Neural cell (in vitro differentiated cells): ENCODE results near the gene CPAMD8. TPM values are rescaled to one million over a fixed set of nuclear protein-coding genes. Genes with fewer than 3 reads are reported as not detected.

Experiments
- H2AFZ ChIP-seq: fragments of 200-600, 300-800 bp; sonication (generic), shearing (Covaris generic); 2 replicates; pipeline ENCODE4 v1.6.0; 2014; ENCODE audit warnings: low read depth, mild to moderate bottlenecking, antibody characterized with exemption, low read length, moderate library complexity
- H3F3A ChIP-seq: fragments of 200-600 bp; shearing (Covaris generic); 2 replicates; pipeline ENCODE4 v1.6.1; 2016; ENCODE audit warnings: mild to moderate bottlenecking, moderate library complexity, mixed read lengths, antibody characterized with exemption, low read length; ENCODE audit not compliant: insufficient read depth, poor library complexity, severe bottlenecking
- H3K27ac ChIP-seq: fragments of 200-600, 300-800 bp; sonication (generic), shearing (Covaris generic); 2 replicates; pipeline ENCODE4 v1.5.1; 2014; ENCODE audit warnings: mild to moderate bottlenecking, low read length, moderate library complexity
- H3K27me3 ChIP-seq: fragments of 300-800, 200-600 bp; sonication (generic), shearing (Covaris generic); 2 replicates; pipeline ENCODE4 v1.6.0; 2014; ENCODE audit warnings: mild to moderate bottlenecking, low read depth, low read length, moderate library complexity; ENCODE audit not compliant: insufficient read depth
- H3K36me3 ChIP-seq: fragments of 300-800, 200-600 bp; sonication (generic), shearing (Covaris generic); 2 replicates; pipeline ENCODE4 v1.5.1; 2014; ENCODE audit warnings: mild to moderate bottlenecking, antibody characterized with exemption, low read length, moderate library complexity; ENCODE audit not compliant: insufficient read depth
- H3K4me2 ChIP-seq: fragments of 300-800, 200-600 bp; sonication (generic), shearing (Covaris generic); 2 replicates; pipeline ENCODE4 v1.6.0; 2014; ENCODE audit warnings: mild to moderate bottlenecking, low read length
- H3K4me3 ChIP-seq: fragments of 300-800, 200-600 bp; sonication (generic), shearing (Covaris generic); 2 replicates; pipeline ENCODE4 v1.5.1; 2014; ENCODE audit warnings: mild to moderate bottlenecking, low read length, moderate library complexity
- H3K79me2 ChIP-seq: fragments of 200-600 bp; shearing (Covaris generic); replicated peaks from 2 replicates; pipeline ENCODE4 v1.6.0; 2014; ENCODE audit warnings: mild to moderate bottlenecking, low read length, moderate library complexity; ENCODE audit not compliant: insufficient read depth
- H3K9ac ChIP-seq: fragments of 300-800, 200-600 bp; sonication (generic), shearing (Covaris generic); 2 replicates; pipeline ENCODE4 v1.6.1; 2016; ENCODE audit warnings: mild to moderate bottlenecking, low read length, mixed read lengths
- H3K9me2 ChIP-seq: fragments of 200-600 bp; shearing (Covaris generic); 2 replicates; pipeline ENCODE4 v1.6.1; 2016; ENCODE audit warnings: mild to moderate bottlenecking, low read length, mixed read lengths; ENCODE audit not compliant: insufficient read depth
- H3K9me3 ChIP-seq: fragments of 200-600, 300-800 bp; sonication (generic), shearing (Covaris generic); 2 replicates; pipeline ENCODE4 v1.6.1; 2016; ENCODE audit warnings: mild to moderate bottlenecking, mixed run types, low read length, moderate library complexity, mixed read lengths
- H4K20me1 ChIP-seq: fragments of 200-600 bp; shearing (Covaris generic); 2 replicates; pipeline ENCODE4 v1.6.1; 2016; ENCODE audit warnings: mild to moderate bottlenecking, mixed run types; ENCODE audit not compliant: insufficient read depth
- EP300 ChIP-seq: fragments of 450-650 bp; conservative IDR thresholded peaks from 2 replicates; pipeline ENCODE4 v1.6.1; 2014; ENCODE audit warnings: antibody characterized with exemption, mild to moderate bottlenecking, moderate library complexity; ENCODE audit not compliant: poor library complexity, severe bottlenecking
- EZH2 ChIP-seq: fragments of 200-600, 300-800 bp; shearing (Covaris generic), sonication (generic); IDR thresholded peaks from 2 replicates; pipeline ENCODE4 v1.6.1; 2014; ENCODE audit warnings: antibody characterized with exemption, low read length, borderline replicate concordance, mild to moderate bottlenecking; ENCODE audit not compliant: insufficient read depth, poor library complexity, severe bottlenecking
- MXI1 ChIP-seq: fragments of 450-650 bp; conservative IDR thresholded peaks from 2 replicates; pipeline ENCODE4 v1.6.1; 2014; ENCODE audit warnings: antibody characterized with exemption, mild to moderate bottlenecking; ENCODE audit not compliant: poor library complexity, severe bottlenecking
- POLR2AphosphoS5 ChIP-seq: IDR thresholded peaks from 2 replicates; pipeline ENCODE4 v1.6.1; 2012
- RAD21 ChIP-seq: fragments of 450-650 bp; conservative IDR thresholded peaks from 2 replicates; pipeline ENCODE4 v1.6.1; 2014; ENCODE audit warnings: antibody characterized with exemption, mild to moderate bottlenecking, moderate library complexity
- SMC3 ChIP-seq: fragments of 450-650 bp; conservative IDR thresholded peaks from 2 replicates; pipeline ENCODE4 v1.6.1; 2014; ENCODE audit warnings: antibody characterized with exemption, mild to moderate bottlenecking, moderate library complexity; ENCODE audit not compliant: poor library complexity
- TAF1 ChIP-seq: IDR thresholded peaks from 2 replicates; pipeline ENCODE4 v1.6.1; 2012; ENCODE audit warnings: low read depth
- polyA plus RNA-seq: library from polyadenylated mRNA; depleted of rRNA; stranded (reverse); fragments of >200 nt; gene quantifications from 2 replicates; pipeline ENCODE4 v1.2.3, GENCODE V29; 2014
- TF ChIP-seq, protein P1 (sequence below): IDR thresholded peaks from 2 replicates; pipeline ENCODE4 v1.6.1; 2012; ENCODE audit warnings: borderline replicate concordance
- TF ChIP-seq, protein P2 (sequence below): fragments of 450-650 bp; IDR thresholded peaks from 2 replicates; pipeline ENCODE4 v1.5.1; 2014; ENCODE audit warnings: antibody characterized with exemption, mild to moderate bottlenecking, moderate library complexity; ENCODE audit not compliant: poor library complexity, severe bottlenecking

The CPAMD8 gene
- polyA plus RNA-seq, 1 donor from 2014 or later: 1.9 TPM

DNA sequence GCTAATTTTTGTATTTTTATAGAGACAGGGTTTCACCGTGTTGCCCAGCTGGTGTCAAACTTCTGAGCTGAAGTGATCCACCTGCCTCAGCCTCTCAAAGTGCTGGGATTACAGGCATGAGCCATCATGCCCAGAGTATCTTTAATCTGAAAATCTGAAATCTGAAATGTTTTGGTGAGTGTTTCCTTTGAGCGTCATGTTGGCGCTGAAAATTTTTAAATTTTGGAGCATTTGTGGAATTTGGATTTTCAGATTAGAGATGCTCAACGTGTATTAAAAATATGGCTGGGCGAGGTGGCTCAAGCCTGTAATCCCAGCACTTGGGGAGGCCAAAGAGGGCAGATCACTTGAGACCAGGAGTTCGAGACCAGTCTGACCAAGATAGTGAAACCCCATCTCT is 5.1 kb upstream of the CPAMD8 start:
- Histone ChIP-seq H3K27ac (no peak overlapping the region), H3K27me3 (peaks cover 5% of the 10 kb centered on the region), H3K9me2 (no peaks in the 10 kb centered on the region), H3K79me2 (no peaks in the 10 kb centered on the region), H3F3A (no peaks in the 10 kb centered on the region), H3K9me3 (no peaks in the 10 kb centered on the region), H2AFZ (no peak overlapping the region), H3K4me3 (no peak overlapping the region), H4K20me1 (no peaks in the 10 kb centered on the region), H3K4me2 (no peak overlapping the region), H3K9ac (no peak overlapping the region), H3K36me3 (no peaks in the 10 kb centered on the region)
- no peak for TF ChIP-seq POLR2AphosphoS5
- TF ChIP-seq, protein P1, sequence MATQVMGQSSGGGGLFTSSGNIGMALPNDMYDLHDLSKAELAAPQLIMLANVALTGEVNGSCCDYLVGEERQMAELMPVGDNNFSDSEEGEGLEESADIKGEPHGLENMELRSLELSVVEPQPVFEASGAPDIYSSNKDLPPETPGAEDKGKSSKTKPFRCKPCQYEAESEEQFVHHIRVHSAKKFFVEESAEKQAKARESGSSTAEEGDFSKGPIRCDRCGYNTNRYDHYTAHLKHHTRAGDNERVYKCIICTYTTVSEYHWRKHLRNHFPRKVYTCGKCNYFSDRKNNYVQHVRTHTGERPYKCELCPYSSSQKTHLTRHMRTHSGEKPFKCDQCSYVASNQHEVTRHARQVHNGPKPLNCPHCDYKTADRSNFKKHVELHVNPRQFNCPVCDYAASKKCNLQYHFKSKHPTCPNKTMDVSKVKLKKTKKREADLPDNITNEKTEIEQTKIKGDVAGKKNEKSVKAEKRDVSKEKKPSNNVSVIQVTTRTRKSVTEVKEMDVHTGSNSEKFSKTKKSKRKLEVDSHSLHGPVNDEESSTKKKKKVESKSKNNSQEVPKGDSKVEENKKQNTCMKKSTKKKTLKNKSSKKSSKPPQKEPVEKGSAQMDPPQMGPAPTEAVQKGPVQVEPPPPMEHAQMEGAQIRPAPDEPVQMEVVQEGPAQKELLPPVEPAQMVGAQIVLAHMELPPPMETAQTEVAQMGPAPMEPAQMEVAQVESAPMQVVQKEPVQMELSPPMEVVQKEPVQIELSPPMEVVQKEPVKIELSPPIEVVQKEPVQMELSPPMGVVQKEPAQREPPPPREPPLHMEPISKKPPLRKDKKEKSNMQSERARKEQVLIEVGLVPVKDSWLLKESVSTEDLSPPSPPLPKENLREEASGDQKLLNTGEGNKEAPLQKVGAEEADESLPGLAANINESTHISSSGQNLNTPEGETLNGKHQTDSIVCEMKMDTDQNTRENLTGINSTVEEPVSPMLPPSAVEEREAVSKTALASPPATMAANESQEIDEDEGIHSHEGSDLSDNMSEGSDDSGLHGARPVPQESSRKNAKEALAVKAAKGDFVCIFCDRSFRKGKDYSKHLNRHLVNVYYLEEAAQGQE: no peak
- no peak for TF ChIP-seq MXI1
- no peak for TF ChIP-seq SMC3
- TF ChIP-seq RAD21: no peak
- no peak for TF ChIP-seq EP300
- no peak for TF ChIP-seq EZH2
- TF ChIP-seq, protein P2, sequence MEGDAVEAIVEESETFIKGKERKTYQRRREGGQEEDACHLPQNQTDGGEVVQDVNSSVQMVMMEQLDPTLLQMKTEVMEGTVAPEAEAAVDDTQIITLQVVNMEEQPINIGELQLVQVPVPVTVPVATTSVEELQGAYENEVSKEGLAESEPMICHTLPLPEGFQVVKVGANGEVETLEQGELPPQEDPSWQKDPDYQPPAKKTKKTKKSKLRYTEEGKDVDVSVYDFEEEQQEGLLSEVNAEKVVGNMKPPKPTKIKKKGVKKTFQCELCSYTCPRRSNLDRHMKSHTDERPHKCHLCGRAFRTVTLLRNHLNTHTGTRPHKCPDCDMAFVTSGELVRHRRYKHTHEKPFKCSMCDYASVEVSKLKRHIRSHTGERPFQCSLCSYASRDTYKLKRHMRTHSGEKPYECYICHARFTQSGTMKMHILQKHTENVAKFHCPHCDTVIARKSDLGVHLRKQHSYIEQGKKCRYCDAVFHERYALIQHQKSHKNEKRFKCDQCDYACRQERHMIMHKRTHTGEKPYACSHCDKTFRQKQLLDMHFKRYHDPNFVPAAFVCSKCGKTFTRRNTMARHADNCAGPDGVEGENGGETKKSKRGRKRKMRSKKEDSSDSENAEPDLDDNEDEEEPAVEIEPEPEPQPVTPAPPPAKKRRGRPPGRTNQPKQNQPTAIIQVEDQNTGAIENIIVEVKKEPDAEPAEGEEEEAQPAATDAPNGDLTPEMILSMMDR: no peak
- TF ChIP-seq TAF1: no peak

DNA sequence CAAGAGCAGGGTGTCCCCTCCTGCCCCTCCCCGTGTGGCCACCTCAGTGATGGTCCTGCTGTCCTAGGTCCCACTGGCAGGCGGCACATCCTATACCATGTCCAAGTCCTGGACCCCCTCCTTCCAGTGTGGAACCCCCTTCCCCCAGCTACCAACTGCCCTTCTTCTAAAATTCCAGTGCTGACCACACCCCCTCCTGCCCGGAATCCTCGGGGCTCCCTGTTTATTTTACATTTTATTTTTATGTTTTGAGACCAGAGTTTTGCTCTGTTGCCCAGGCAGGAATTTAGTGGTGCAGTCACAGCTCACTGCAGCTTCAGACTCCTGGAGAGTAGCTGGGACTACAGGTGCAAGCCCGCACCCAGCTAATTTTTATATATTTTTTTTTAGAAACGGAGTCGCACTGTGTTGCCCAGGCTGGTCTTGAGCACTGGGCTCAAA is 945 bp upstream of the CPAMD8 start:
- no peak overlapping the region for H3K9ac ChIP-seq
- no peak for TF ChIP-seq RAD21
- no peak overlapping the region for H3K4me2 ChIP-seq
- H4K20me1 ChIP-seq: no peaks in the 10 kb centered on the region
- no peaks in the 10 kb centered on the region for H3K79me2 ChIP-seq
- H3F3A ChIP-seq: no peaks in the 10 kb centered on the region
- no peaks in the 10 kb centered on the region for H3K9me2 ChIP-seq
- H3K36me3 ChIP-seq: no peaks in the 10 kb centered on the region
- H3K27ac ChIP-seq: no peak overlapping the region
- H3K27me3 ChIP-seq: peaks cover 16% of the 10 kb centered on the region
- no peak overlapping the region for H3K4me3 ChIP-seq
- no peak overlapping the region for H2AFZ ChIP-seq
- peaks cover 11% of the 10 kb centered on the region for H3K9me3 ChIP-seq
